Measurements from ENCODE around the gene RAB3GAP2.
"Not testable (repeated sequence)": the region's sequence is repeated elsewhere in the genome, so short reads cannot be mapped to it uniquely, and the experiment has no call there.

Gene RAB3GAP2

GRCh38 chr1:220129479-220130210, 142.6 kb downstream of the RAB3GAP2 start:
- DNase-seq = no peak

- no peak for DNase-seq
These were observed 145.2 kb downstream of the RAB3GAP2 start for GRCh38 chr1:220127076-220127475.

- no peak for DNase-seq
These were observed 147.7 kb downstream of the RAB3GAP2 start for GRCh38 chr1:220124542-220124941.

- no peak for DNase-seq
These were observed 148.4 kb downstream of the RAB3GAP2 start for GRCh38 chr1:220123889-220124288.

- no peak for DNase-seq
These were observed 149.2 kb downstream of the RAB3GAP2 start for GRCh38 chr1:220123066-220123465.

- DNase-seq = no peak
These were observed 150.3 kb downstream of the RAB3GAP2 start for GRCh38 chr1:220121791-220122530.

- DNase-seq = no peak
These were observed 153.2 kb downstream of the RAB3GAP2 start for GRCh38 chr1:220119043-220119512.

- no peak for DNase-seq
These were observed 159.0 kb downstream of the RAB3GAP2 start for GRCh38 chr1:220113136-220113695.

GRCh38 chr1:220112600-220112999, 159.7 kb downstream of the RAB3GAP2 start:
- not testable (repeated sequence) for DNase-seq

- DNase-seq = not testable (repeated sequence)
These were observed 161.8 kb downstream of the RAB3GAP2 start for GRCh38 chr1:220110473-220110872.

GRCh38 chr1:220099826-220100225, 172.4 kb downstream of the RAB3GAP2 start:
- DNase-seq = no peak

Data from activated naive CD4-positive, alpha-beta T cell (primary cell).